Muscle layer of duodenum (tissue), 2 donors: ENCODE data around the gene EFCAB6.

Experiments used
- H3K27ac ChIP-seq: one replicate; pipeline ENCODE4 v1.7.0; 2013; ENCODE audit warnings: mild to moderate bottlenecking, low read length
- H3K27me3 ChIP-seq: one replicate; pipeline ENCODE4 v1.7.0; 2013; ENCODE audit warnings: low read depth, mild to moderate bottlenecking, control low read depth, low read length
- H3K36me3 ChIP-seq, 2 donors: one replicate each; pipeline ENCODE4 v1.7.0; 2013; ENCODE audit warnings: low read length in 2 of 2, control low read depth in 1 of 2, mild to moderate bottlenecking in 1 of 2; ENCODE audit not compliant: insufficient read depth in 2 of 2, control insufficient read depth in 1 of 2
- H3K4me1 ChIP-seq, 2 donors: one replicate each; pipeline ENCODE4 v1.7.0; 2013; ENCODE audit warnings: low read length in 2 of 2, mild to moderate bottlenecking in 2 of 2, control low read depth in 1 of 2, moderate library complexity in 1 of 2; ENCODE audit not compliant: insufficient read depth in 2 of 2, control insufficient read depth in 1 of 2
- H3K4me3 ChIP-seq, 2 donors: one replicate each; pipeline ENCODE4 v1.7.0; 2013; ENCODE audit warnings: low read length in 2 of 2, low read depth in 1 of 2, mild to moderate bottlenecking in 1 of 2
- H3K9me3 ChIP-seq, 2 donors: one replicate each; pipeline ENCODE4 v1.7.0; 2013; ENCODE audit warnings: low read length in 2 of 2, control low read depth in 1 of 2, mild to moderate bottlenecking in 1 of 2; ENCODE audit not compliant: control insufficient read depth in 1 of 2
- donor health status: healthy.

EFCAB6 gene

GRCh38 chr22:43511276-43511910 lies 300.7 kb downstream of the EFCAB6 start:
- no peak overlapping the region for H3K27ac ChIP-seq
- H3K27me3 ChIP-seq, result no peaks in the 10 kb centered on the region
- no peaks in the 10 kb centered on the region for H3K36me3 ChIP-seq
- no peak overlapping the region for H3K4me3 ChIP-seq
- H3K9me3 ChIP-seq, result no peaks in the 10 kb centered on the region
- no peaks in the 10 kb centered on the region for H3K4me1 ChIP-seq

- Histone ChIP-seq H3K9me3 (no peaks in the 10 kb centered on the region), H3K4me3 (no peak overlapping the region), H3K4me1 (no peaks in the 10 kb centered on the region), H3K27me3 (no peaks in the 10 kb centered on the region), H3K27ac (no peak overlapping the region), H3K36me3 (no peaks in the 10 kb centered on the region)
These were observed 301.6 kb downstream of the EFCAB6 start for GRCh38 chr22:43510281-43511070.

- H3K27ac ChIP-seq, result no peak overlapping the region
- no peaks in the 10 kb centered on the region for H3K36me3 ChIP-seq
- H3K27me3 ChIP-seq, result no peaks in the 10 kb centered on the region
- H3K9me3 ChIP-seq, result peaks cover 0 to 3% of the 10 kb centered on the region in 2 donors
- H3K4me3 ChIP-seq, result no peak overlapping the region
- no peaks in the 10 kb centered on the region for H3K4me1 ChIP-seq
These were observed 302.8 kb downstream of the EFCAB6 start for GRCh38 chr22:43509337-43509736.

GRCh38 chr22:43508489-43508888 lies 303.6 kb downstream of the EFCAB6 start:
- no peaks in the 10 kb centered on the region for H3K27me3 ChIP-seq
- H3K9me3 ChIP-seq, result peaks cover 0 to 8% of the 10 kb centered on the region in 2 donors
- no peaks in the 10 kb centered on the region for H3K36me3 ChIP-seq
- H3K27ac ChIP-seq, result no peak overlapping the region
- no peak overlapping the region for H3K4me3 ChIP-seq
- no peaks in the 10 kb centered on the region for H3K4me1 ChIP-seq

GRCh38 chr22:43507235-43507634 lies 304.9 kb downstream of the EFCAB6 start:
- Histone ChIP-seq H3K27ac (no peak overlapping the region), H3K4me3 (no peak overlapping the region), H3K27me3 (no peaks in the 10 kb centered on the region), H3K4me1 (no peaks in the 10 kb centered on the region), H3K36me3 (no peaks in the 10 kb centered on the region), H3K9me3 (peaks cover 0 to 8% of the 10 kb centered on the region in 2 donors)

- H3K27me3 ChIP-seq, result no peaks in the 10 kb centered on the region
- peaks cover 0 to 8% of the 10 kb centered on the region in 2 donors for H3K9me3 ChIP-seq
- H3K36me3 ChIP-seq, result no peaks in the 10 kb centered on the region
- no peak overlapping the region for H3K4me3 ChIP-seq
- no peak overlapping the region for H3K27ac ChIP-seq
- no peaks in the 10 kb centered on the region for H3K4me1 ChIP-seq
These were observed 305.6 kb downstream of the EFCAB6 start for GRCh38 chr22:43506487-43506886.

- Histone ChIP-seq H3K4me3 (no peak overlapping the region), H3K4me1 (no peaks in the 10 kb centered on the region), H3K27ac (no peak overlapping the region), H3K27me3 (no peaks in the 10 kb centered on the region), H3K36me3 (no peaks in the 10 kb centered on the region), H3K9me3 (peaks cover 0 to 8% of the 10 kb centered on the region in 2 donors)
These were observed 306.2 kb downstream of the EFCAB6 start for GRCh38 chr22:43505896-43506295.

- no peaks in the 10 kb centered on the region for H3K36me3 ChIP-seq
- H3K9me3 ChIP-seq, result peaks cover 0 to 8% of the 10 kb centered on the region in 2 donors
- no peak overlapping the region for H3K27ac ChIP-seq
- H3K27me3 ChIP-seq, result no peaks in the 10 kb centered on the region
- no peaks in the 10 kb centered on the region for H3K4me1 ChIP-seq
- no peak overlapping the region for H3K4me3 ChIP-seq
These were observed 306.7 kb downstream of the EFCAB6 start for GRCh38 chr22:43505423-43505822.

- no peaks in the 10 kb centered on the region for H3K27me3 ChIP-seq
- H3K27ac ChIP-seq, result no peak overlapping the region
- peaks cover 0 to 8% of the 10 kb centered on the region in 2 donors for H3K9me3 ChIP-seq
- H3K4me1 ChIP-seq, result no peaks in the 10 kb centered on the region
- H3K36me3 ChIP-seq, result no peaks in the 10 kb centered on the region
- H3K4me3 ChIP-seq, result no peak overlapping the region
These were observed 307.3 kb downstream of the EFCAB6 start for GRCh38 chr22:43504666-43505261.

- Histone ChIP-seq H3K27ac (no peak overlapping the region), H3K4me1 (no peaks in the 10 kb centered on the region), H3K27me3 (no peaks in the 10 kb centered on the region), H3K9me3 (peaks cover 0 to 8% of the 10 kb centered on the region in 2 donors), H3K36me3 (no peaks in the 10 kb centered on the region), H3K4me3 (no peak overlapping the region)
These were observed 308.0 kb downstream of the EFCAB6 start for GRCh38 chr22:43504068-43504467.

GRCh38 chr22:43502306-43502874 lies 309.7 kb downstream of the EFCAB6 start:
- Histone ChIP-seq H3K4me3 (no peak overlapping the region), H3K36me3 (no peaks in the 10 kb centered on the region), H3K4me1 (no peaks in the 10 kb centered on the region), H3K27ac (no peak overlapping the region), H3K27me3 (no peaks in the 10 kb centered on the region), H3K9me3 (peaks cover 0 to 8% of the 10 kb centered on the region in 2 donors)
